ENCODE results near the gene MBNL1.

DNA sequence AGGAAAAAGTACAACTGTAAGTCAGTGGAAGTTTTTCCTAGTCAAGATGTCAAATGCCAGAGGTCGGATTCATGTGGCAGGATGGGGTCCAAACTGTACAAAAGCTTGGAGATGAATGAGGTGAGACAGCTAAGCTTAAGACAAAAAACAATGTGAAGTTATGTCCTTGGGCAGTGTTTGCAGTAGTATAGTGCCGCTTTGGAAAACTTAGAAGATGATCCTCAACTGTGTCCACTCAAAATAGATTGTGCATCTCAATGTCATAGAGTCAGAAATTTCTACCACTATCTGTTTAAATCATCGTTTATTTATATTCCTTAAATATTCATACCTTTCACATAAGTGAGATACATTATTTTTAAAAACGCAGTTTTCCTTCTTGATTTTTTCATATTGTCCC, 77.3 kb downstream of the MBNL1 start:
- TF ChIP-seq SUZ12 (IDR thresholded peaks at IDR 0.05) (no peak), FOXK2 (IDR thresholded peaks at IDR 0.05) (no peak), FOXA1 (IDR thresholded peaks at IDR 0.05) (no peak), BHLHE40 (IDR thresholded peaks at IDR 0.05; ENCODE audit: borderline replicate concordance) (no peak), ELF4 (IDR thresholded peaks at IDR 0.05) (no peak), TARDBP (IDR thresholded peaks at IDR 0.05) (no peak), HDGF (IDR thresholded peaks at IDR 0.05; ENCODE audit: borderline replicate concordance) (no peak), FOXM1 (IDR thresholded peaks at IDR 0.05; ENCODE audit: borderline replicate concordance) (no peak), ZNF384 (IDR thresholded peaks at IDR 0.05) (no peak), SP1 (IDR thresholded peaks at IDR 0.05) (no peak), ARNT (IDR thresholded peaks at IDR 0.05) (no peak), CTBP1 (IDR thresholded peaks at IDR 0.05; ENCODE audit: borderline replicate concordance) (no peak)
- TF ChIP-seq, protein P1, sequence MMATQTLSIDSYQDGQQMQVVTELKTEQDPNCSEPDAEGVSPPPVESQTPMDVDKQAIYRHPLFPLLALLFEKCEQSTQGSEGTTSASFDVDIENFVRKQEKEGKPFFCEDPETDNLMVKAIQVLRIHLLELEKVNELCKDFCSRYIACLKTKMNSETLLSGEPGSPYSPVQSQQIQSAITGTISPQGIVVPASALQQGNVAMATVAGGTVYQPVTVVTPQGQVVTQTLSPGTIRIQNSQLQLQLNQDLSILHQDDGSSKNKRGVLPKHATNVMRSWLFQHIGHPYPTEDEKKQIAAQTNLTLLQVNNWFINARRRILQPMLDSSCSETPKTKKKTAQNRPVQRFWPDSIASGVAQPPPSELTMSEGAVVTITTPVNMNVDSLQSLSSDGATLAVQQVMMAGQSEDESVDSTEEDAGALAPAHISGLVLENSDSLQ (IDR thresholded peaks at IDR 0.05): no peak

Measured in HEK293T (cell line).